ENCODE measurements around the gene GPM6B.

GPM6B gene

DNA sequence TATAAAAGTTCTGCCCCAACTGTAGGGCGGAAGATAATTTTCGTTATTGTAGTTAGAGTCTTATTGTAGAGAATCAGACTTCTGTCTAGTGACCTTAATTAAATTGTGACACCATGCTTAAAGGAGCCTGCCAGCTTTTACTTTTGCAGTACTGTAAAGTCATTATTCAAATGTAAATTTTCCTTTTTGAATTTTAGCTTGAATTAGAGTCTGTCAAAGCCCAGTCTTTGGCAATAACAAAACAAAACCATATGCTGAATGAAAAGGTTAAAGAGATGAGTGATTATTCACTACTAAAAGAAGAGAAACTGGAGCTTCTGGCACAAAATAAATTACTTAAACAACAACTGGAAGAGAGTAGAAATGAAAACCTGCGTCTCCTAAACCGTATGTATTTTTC lies 60.5 kb downstream of the GPM6B start:
- no peak overlapping the region for H3K4me2 ChIP-seq

DNA sequence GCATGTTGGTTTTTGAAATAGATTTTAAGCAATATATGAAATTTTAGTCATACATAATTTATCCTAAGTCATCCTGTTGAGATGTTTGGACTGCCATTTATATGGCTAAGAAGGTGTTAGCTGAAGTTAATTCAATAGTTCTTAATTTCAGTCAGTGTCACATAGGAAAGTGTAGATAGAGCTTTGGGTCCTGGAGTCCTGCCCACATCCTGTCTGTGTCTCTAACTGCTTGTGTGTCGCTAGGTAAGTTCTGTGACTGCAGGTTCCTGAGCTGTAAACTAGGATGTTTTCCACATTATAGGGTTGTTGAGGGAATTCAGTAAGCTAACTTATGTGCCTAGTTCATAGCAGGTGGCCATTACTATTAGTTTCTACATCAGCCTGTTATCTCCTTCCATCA lies 61.6 kb downstream of the GPM6B start:
- TF ChIP-seq CTCF (conservative IDR thresholded peaks at IDR 0.05; ENCODE audit: low read depth, low read length), result no peak
- Histone ChIP-seq H2AFZ (ENCODE audit: low read depth) (no peak overlapping the region), H3K9ac (no peak overlapping the region), H3K4me3 (IDR thresholded peaks at IDR 0.05; ENCODE audit: insufficient read depth, low read depth, low read length) (no peak overlapping the region), H3K27me3 (ENCODE audit: insufficient read depth, low read depth) (no peaks in the 10 kb centered on the region), H3K36me3 (ENCODE audit: insufficient read depth) (no peaks in the 10 kb centered on the region), H3K79me2 (ENCODE audit: insufficient read depth, low read depth) (no peaks in the 10 kb centered on the region), H3K4me1 (ENCODE audit: low read depth, poor library complexity, severe bottlenecking) (peaks cover 47% of the 10 kb centered on the region), H4K20me1 (ENCODE audit: insufficient read depth) (no peaks in the 10 kb centered on the region), H3K4me2 (no peak overlapping the region), H3K27ac (no peak overlapping the region)

More for the DNA sequence above, 60.5 kb downstream of the GPM6B start:
- H2AFZ ChIP-seq (ENCODE audit: low read depth), result no peak overlapping the region
- H3K79me2 ChIP-seq (ENCODE audit: insufficient read depth, low read depth), result no peaks in the 10 kb centered on the region
- H3K27ac ChIP-seq, result no peak overlapping the region
- peaks cover 35% of the 10 kb centered on the region for H3K4me1 ChIP-seq (ENCODE audit: low read depth, poor library complexity, severe bottlenecking)
- H3K27me3 ChIP-seq (ENCODE audit: insufficient read depth, low read depth), result no peaks in the 10 kb centered on the region
- no peak overlapping the region for H3K9ac ChIP-seq
- no peak for TF ChIP-seq CTCF (conservative IDR thresholded peaks at IDR 0.05; ENCODE audit: low read depth, low read length)
- H3K4me3 ChIP-seq (IDR thresholded peaks at IDR 0.05; ENCODE audit: insufficient read depth, low read depth, low read length), result no peak overlapping the region
- H4K20me1 ChIP-seq (ENCODE audit: insufficient read depth), result no peaks in the 10 kb centered on the region
- H3K36me3 ChIP-seq (ENCODE audit: insufficient read depth), result no peaks in the 10 kb centered on the region

DNA sequence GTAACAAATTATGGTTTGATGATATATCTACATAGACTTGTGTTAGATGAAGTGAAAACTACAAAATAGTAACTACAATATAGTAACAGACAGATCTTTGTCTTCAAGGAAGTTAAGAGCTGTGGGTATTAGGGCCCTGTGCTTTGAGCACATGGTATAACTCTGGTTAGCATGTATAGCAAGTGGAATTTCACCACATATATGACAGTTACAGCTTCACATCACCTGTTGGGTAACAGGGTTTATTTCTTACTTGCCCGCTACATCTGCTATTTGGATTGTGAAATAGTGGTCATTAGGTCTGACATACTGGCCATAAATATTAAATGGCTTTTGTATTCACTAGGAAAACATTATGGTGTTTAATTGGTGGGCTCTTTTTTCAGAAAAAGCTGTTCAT lies 62.1 kb downstream of the GPM6B start:
- TF ChIP-seq CTCF (conservative IDR thresholded peaks at IDR 0.05; ENCODE audit: low read depth, low read length), result no peak
- Histone ChIP-seq H3K27ac (no peak overlapping the region), H4K20me1 (ENCODE audit: insufficient read depth) (no peaks in the 10 kb centered on the region), H3K9ac (no peak overlapping the region), H3K36me3 (ENCODE audit: insufficient read depth) (no peaks in the 10 kb centered on the region), H3K4me3 (IDR thresholded peaks at IDR 0.05; ENCODE audit: insufficient read depth, low read depth, low read length) (no peak overlapping the region), H3K79me2 (ENCODE audit: insufficient read depth, low read depth) (no peaks in the 10 kb centered on the region), H3K27me3 (ENCODE audit: insufficient read depth, low read depth) (no peaks in the 10 kb centered on the region), H3K4me1 (ENCODE audit: low read depth, poor library complexity, severe bottlenecking) (peaks cover 49% of the 10 kb centered on the region), H3K4me2 (no peak overlapping the region), H2AFZ (ENCODE audit: low read depth) (no peak overlapping the region)

DNA sequence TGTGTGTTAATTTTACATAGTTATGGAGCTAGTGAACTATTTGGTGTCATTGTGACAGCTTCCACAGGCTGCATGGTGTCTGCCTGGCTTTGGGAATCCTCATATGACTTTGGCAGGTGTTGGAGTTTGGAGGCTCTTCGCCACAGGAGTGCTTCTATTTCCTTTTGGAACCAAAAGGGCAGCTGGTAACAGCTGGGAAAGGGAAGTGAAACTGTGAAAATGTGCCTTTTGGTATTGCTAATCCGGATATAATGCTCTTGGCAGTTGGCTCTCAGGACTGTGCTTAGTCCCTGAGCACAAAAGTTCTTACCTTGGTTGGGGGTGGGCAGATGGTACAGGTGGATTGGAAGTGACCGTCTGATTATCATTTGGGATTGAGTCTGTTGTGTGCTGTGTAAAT lies 64.2 kb downstream of the GPM6B start:
- Histone ChIP-seq H3K4me2 (no peak overlapping the region; the same call in 1 of the 2 replicates), H3K27me3 (ENCODE audit: insufficient read depth, low read depth) (no peaks in the 10 kb centered on the region), H3K79me2 (ENCODE audit: insufficient read depth, low read depth) (no peaks in the 10 kb centered on the region), H3K9ac (no peak overlapping the region), H3K4me3 (IDR thresholded peaks at IDR 0.05; ENCODE audit: insufficient read depth, low read depth, low read length) (no peak overlapping the region), H2AFZ (ENCODE audit: low read depth) (no peak overlapping the region), H3K27ac (no peak overlapping the region), H3K4me1 (ENCODE audit: low read depth, poor library complexity, severe bottlenecking) (peaks cover 38% of the 10 kb centered on the region), H4K20me1 (ENCODE audit: insufficient read depth) (no peaks in the 10 kb centered on the region), H3K36me3 (ENCODE audit: insufficient read depth) (no peaks in the 10 kb centered on the region)
- no peak for TF ChIP-seq CTCF (conservative IDR thresholded peaks at IDR 0.05; ENCODE audit: low read depth, low read length)
